ENCODE data around the gene SLC33A1.
"Not testable (repeated sequence)": the region's sequence is repeated elsewhere in the genome, so short reads cannot be mapped to it uniquely, and the experiment has no call there.

Gene SLC33A1

DNA sequence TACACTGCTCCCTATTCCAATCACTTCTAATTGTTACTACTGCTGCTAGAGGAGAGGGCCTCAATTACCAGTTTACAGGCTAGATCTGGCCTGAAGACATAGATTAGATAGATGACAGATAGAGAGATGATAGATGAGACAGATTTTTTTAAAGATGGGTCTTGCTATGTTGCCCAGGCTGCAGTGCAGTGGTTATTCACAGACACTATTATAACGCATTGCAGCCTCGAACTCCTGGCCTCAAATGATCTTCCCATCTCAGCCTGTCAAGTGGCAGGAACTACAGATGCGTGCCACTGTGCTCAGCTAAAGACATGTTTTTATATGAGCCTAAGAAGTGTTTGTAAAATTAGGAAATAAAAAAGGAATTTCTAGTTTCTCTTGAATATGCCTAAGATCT, 6.2 kb downstream of the SLC33A1 start:
- Mint-ChIP-seq H3K27me3 (no peaks in the 10 kb centered on the region), H3K27ac (no peak overlapping the region), H3K36me3 (ENCODE audit: low read depth) (peaks cover 45% of the 10 kb centered on the region), H3K9me3 (no peaks in the 10 kb centered on the region), H3K4me1 (peaks cover 69% of the 10 kb centered on the region), H3K4me3 (no peak overlapping the region)
- DNase-seq (no peak), ATAC-seq (no peak)

DNA sequence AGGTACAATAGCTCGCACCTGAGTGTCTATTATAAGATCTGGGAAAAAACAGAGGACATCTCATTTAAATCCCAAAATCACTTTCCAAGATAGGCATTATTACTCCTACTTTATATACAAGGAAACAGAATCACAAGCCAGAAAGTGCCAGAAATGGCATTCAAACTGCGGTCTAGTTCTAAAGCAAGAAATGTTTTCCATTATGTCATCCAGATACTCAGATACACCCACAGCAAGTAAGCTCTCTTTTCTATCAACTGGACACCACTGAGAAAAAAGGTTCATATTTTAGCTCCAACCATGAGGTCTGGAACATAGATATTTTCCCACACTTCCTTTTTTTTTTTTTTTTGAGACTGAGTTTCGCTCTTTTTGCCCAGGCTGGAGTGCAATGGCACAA, 8.1 kb downstream of the SLC33A1 start:
- H3K36me3 Mint-ChIP-seq (ENCODE audit: low read depth), result peaks cover 30% of the 10 kb centered on the region
- peaks cover 53% of the 10 kb centered on the region for H3K4me1 Mint-ChIP-seq
- peak overlapping the region; percentile 41 for H3K4me3 Mint-ChIP-seq
- no peaks in the 10 kb centered on the region for H3K9me3 Mint-ChIP-seq
- DNase-seq, result no peak
- no peaks in the 10 kb centered on the region for H3K27me3 Mint-ChIP-seq
- no peak overlapping the region for H3K27ac Mint-ChIP-seq
- no peak for ATAC-seq

GRCh38 chr3:155843569-155843968, 10.7 kb downstream of the SLC33A1 start:
- H3K4me3 Mint-ChIP-seq, result no peak overlapping the region
- H3K9me3 Mint-ChIP-seq, result no peaks in the 10 kb centered on the region
- no peak overlapping the region for H3K27ac Mint-ChIP-seq
- no peak for DNase-seq
- no peak for ATAC-seq
- H3K27me3 Mint-ChIP-seq, result no peaks in the 10 kb centered on the region
- H3K4me1 Mint-ChIP-seq, result peaks cover 40% of the 10 kb centered on the region
- peaks cover 20% of the 10 kb centered on the region for H3K36me3 Mint-ChIP-seq (ENCODE audit: low read depth)

DNA sequence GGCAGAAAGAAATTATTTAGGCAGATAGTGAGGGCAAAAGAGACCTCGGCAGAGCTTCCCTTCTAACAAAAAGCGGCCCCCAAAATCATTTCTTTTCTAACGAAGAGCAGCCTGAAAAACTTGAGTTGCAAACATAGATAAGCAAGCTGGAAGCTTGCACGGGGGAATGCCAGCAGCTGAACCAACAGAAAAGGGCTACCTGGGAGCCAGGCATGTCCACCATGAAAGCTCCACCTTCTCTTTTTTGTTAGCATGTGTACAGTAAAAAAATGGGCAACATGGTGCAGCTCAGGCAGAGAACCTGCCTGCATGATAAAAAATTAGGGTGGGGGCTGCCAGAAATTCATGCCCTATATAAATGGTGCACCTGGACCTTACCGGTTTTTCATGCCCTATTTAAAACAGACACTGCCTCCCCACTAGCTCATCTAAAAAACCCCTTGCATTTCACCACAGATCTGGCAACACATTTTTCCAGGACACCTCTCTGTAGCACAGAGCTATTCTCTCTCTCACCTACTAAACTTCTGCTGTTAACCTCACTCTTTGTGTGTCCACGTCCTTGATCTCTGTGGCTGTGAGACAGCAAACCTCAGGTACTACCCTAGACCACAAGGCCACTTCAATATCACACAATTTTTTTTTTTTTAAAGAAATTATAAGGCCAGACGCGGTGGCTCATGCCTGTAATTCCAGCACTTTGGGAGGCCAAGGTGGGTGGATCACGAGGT, 18.7 kb downstream of the SLC33A1 start:
- Mint-ChIP-seq H3K27ac (no peak overlapping the region), H3K9me3 (no peaks in the 10 kb centered on the region), H3K36me3 (ENCODE audit: low read depth) (peaks cover 14% of the 10 kb centered on the region), H3K4me3 (no peak overlapping the region), H3K4me1 (peaks cover 3% of the 10 kb centered on the region), H3K27me3 (no peaks in the 10 kb centered on the region)
- DNase-seq (no peak), ATAC-seq (peak; percentile 33)

GRCh38 chr3:155828490-155829098, 25.6 kb downstream of the SLC33A1 start:
- not testable (repeated sequence) for H3K4me3 Mint-ChIP-seq, ATAC-seq, H3K4me1 Mint-ChIP-seq, H3K27ac Mint-ChIP-seq, H3K27me3 Mint-ChIP-seq, H3K9me3 Mint-ChIP-seq, DNase-seq
- H3K36me3 Mint-ChIP-seq (ENCODE audit: low read depth), result peaks cover 13% of the 10 kb centered on the region

- ATAC-seq (no peak), DNase-seq (no peak)
- Mint-ChIP-seq H3K4me3 (no peak overlapping the region), H3K27ac (no peak overlapping the region), H3K36me3 (ENCODE audit: low read depth) (peaks cover 2% of the 10 kb centered on the region), H3K4me1 (no peaks in the 10 kb centered on the region), H3K27me3 (peaks cover 3% of the 10 kb centered on the region), H3K9me3 (no peaks in the 10 kb centered on the region)
Measured at GRCh38 chr3:155815030-155815545, 39.1 kb downstream of the SLC33A1 start.

DNA sequence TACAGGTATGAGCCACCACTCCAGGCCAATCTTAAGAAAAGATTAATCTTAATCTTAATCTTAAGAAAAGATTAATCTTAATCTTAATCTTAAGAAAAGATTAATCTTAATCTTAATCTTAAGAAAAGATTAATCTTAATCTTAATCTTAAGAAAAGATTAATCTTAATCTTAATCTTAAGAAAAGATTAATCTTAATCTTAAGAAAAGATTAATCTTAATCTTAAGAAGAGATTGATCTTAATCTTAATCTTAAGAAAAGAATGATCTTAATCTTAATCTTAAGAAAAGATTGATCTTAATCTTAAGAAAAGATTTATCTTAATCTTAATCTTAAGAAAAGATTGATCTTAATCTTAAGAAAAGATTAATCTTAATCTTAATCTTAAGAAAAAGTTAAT, 41.0 kb downstream of the SLC33A1 start:
- not testable (repeated sequence) for ATAC-seq; H3K4me3 Mint-ChIP-seq; H3K9me3 Mint-ChIP-seq; H3K27ac Mint-ChIP-seq; H3K36me3 Mint-ChIP-seq (ENCODE audit: low read depth); H3K27me3 Mint-ChIP-seq; DNase-seq; H3K4me1 Mint-ChIP-seq

DNA sequence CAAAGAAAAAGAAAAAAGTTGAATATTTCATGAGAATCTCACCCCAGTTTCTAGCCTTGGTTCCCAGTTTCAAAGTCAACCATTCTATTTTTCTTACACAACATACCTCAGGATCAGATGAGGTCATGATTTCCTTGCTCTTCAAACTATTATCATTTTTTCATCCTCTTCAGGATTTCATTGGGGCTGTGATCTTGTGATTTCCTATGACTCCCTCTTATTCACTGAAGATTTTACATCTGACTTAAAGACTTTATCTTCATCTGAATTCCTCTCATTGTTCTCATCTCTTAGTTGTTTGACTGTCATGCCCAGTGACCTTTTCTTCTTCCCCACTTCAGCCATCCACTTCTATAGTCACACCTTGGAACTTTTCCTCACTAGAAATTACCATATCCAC, 45.0 kb downstream of the SLC33A1 start:
- ATAC-seq, result no peak
- peaks cover 11% of the 10 kb centered on the region for H3K4me1 Mint-ChIP-seq
- no peaks in the 10 kb centered on the region for H3K9me3 Mint-ChIP-seq
- H3K27me3 Mint-ChIP-seq, result peaks cover 9% of the 10 kb centered on the region
- no peak overlapping the region for H3K4me3 Mint-ChIP-seq
- peaks cover 1% of the 10 kb centered on the region for H3K36me3 Mint-ChIP-seq (ENCODE audit: low read depth)
- DNase-seq, result no peak
- H3K27ac Mint-ChIP-seq, result no peak overlapping the region

GRCh38 chr3:155807823-155808222, 46.4 kb downstream of the SLC33A1 start:
- Mint-ChIP-seq H3K27ac (no peak overlapping the region), H3K9me3 (no peaks in the 10 kb centered on the region), H3K4me1 (peaks cover 11% of the 10 kb centered on the region), H3K27me3 (peaks cover 9% of the 10 kb centered on the region), H3K4me3 (no peak overlapping the region), H3K36me3 (ENCODE audit: low read depth) (peaks cover 4% of the 10 kb centered on the region)
- ATAC-seq, result no peak
- DNase-seq, result no peak

DNA sequence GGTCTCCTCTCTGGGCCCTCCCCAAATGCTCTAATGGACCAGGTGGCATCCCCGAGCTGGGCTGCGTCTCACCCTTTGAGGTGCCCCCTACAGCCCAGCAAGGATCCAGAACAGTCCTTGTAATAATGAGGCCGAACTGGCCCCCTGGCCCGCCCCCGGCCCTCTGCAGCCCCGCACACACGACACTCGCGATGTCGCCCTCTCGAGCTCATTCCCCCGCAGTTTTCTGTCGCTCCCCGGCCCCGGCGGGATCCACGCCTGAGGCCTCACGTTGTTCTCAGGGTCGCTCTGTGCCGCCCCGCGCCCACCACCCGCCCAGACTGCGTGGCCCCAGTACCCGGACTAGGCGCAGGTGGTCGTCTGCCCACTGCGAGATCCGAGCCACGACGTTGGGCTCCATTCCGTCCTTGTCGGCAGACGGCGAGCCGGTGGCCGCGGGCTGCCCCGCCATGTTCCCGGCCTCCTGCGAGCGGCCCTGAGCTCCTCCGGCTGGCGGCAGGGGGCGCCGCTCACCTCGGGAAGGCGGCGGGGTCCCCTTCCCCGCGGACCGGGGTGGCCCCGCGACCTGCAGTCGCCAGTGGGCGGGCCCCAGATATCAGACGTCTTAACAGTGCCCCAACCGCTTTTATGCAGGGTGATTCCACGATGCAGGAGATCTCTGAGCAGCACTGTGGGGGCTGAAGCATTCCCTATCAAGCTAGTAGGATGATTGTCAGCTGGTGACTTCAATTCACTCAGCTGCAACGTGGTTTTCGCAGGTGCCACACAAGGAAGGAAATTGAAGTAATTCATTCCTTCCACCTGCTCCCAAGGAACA, 48.2 kb downstream of the SLC33A1 start, which contains the start of gene C3orf33:
TSS of gene C3orf33 (minus strand) at position 477 of the 817 bp plus-strand sequence. CDS start at position 451, 26 bp downstream.
- peaks cover 11% of the 10 kb centered on the region for H3K4me1 Mint-ChIP-seq
- H3K4me3 Mint-ChIP-seq, result peak within 1 kb of the TSS; percentile 85
- H3K27me3 Mint-ChIP-seq, result peaks cover 9% of the 10 kb centered on the region
- ATAC-seq, result peak; percentile 97
- no peaks in the 10 kb centered on the region for H3K9me3 Mint-ChIP-seq
- DNase-seq, result peak; percentile 82
- H3K36me3 Mint-ChIP-seq (ENCODE audit: low read depth), result peaks cover 7% of the 10 kb centered on the region
- peak within 1 kb of the TSS; percentile 81 for H3K27ac Mint-ChIP-seq

- peak overlapping the region; percentile 85 for H3K4me3 Mint-ChIP-seq
- H3K27me3 Mint-ChIP-seq, result peaks cover 6% of the 10 kb centered on the region
- H3K27ac Mint-ChIP-seq, result peak overlapping the region; percentile 81
- no peak for DNase-seq
- peaks cover 11% of the 10 kb centered on the region for H3K36me3 Mint-ChIP-seq (ENCODE audit: low read depth)
- ATAC-seq, result peak; percentile 20
- H3K9me3 Mint-ChIP-seq, result no peaks in the 10 kb centered on the region
- peaks cover 11% of the 10 kb centered on the region for H3K4me1 Mint-ChIP-seq
Measured at GRCh38 chr3:155805204-155805801, 48.9 kb downstream of the SLC33A1 start.

DNA sequence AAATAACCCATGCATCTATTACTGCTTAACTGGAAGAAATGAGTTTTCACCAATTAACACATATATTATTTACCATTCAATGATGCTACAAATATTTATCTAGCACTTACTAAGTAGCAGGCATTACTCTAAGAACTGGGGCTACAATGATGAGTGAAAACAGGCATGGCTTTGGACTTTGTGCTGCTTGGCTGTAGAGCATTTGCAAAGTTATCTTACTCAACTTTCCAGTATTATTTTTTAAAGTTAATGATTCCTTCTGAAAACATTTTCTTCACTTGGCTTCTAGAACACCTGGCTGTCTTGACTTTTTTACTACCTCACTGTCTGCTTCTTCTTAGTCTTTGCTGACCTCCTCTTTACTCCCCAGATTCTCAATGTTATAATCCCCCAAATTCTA, 49.9 kb downstream of the SLC33A1 start:
- peaks cover 17% of the 10 kb centered on the region for H3K36me3 Mint-ChIP-seq (ENCODE audit: low read depth)
- H3K27me3 Mint-ChIP-seq, result peaks cover 3% of the 10 kb centered on the region
- no peak overlapping the region for H3K27ac Mint-ChIP-seq
- no peak for ATAC-seq
- peak overlapping the region; percentile 85 for H3K4me3 Mint-ChIP-seq
- peaks cover 11% of the 10 kb centered on the region for H3K4me1 Mint-ChIP-seq
- H3K9me3 Mint-ChIP-seq, result no peaks in the 10 kb centered on the region
- DNase-seq, result no peak

- peaks cover 7% of the 10 kb centered on the region for H3K9me3 Mint-ChIP-seq
- H3K27me3 Mint-ChIP-seq, result no peaks in the 10 kb centered on the region
- no peak overlapping the region for H3K27ac Mint-ChIP-seq
- DNase-seq (no peak), ATAC-seq (no peak)
- H3K4me3 Mint-ChIP-seq, result no peak overlapping the region
- H3K4me1 Mint-ChIP-seq, result no peaks in the 10 kb centered on the region
- H3K36me3 Mint-ChIP-seq (ENCODE audit: low read depth), result peaks cover 35% of the 10 kb centered on the region
Measured at GRCh38 chr3:155792532-155792931, 61.7 kb downstream of the SLC33A1 start.

DNA sequence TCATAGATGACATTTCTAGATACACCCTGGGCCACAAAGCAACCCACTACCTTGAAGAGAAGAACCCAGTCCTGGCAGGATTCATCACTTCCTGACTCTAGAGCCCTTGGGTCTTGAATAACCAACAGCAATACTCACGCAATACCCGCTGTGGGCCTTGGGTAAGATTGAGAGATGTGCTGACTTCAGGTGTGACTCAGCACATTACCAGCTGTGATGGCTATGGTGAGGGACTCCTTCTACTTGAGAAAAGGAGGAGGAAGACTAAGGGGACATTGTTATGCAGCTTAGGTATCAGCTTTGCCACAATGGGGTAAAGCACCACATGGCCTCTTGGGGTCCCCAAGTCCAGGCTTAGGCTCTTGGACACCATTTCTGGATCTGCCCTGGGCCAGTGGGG, 63.0 kb downstream of the SLC33A1 start:
- DNase-seq (no peak), ATAC-seq (no peak)
- Mint-ChIP-seq H3K4me1 (no peaks in the 10 kb centered on the region), H3K27ac (no peak overlapping the region), H3K36me3 (ENCODE audit: low read depth) (peaks cover 24% of the 10 kb centered on the region), H3K4me3 (no peak overlapping the region), H3K27me3 (no peaks in the 10 kb centered on the region), H3K9me3 (peaks cover 7% of the 10 kb centered on the region)

Data from activated naive CD8-positive, alpha-beta T cell treated with anti-CD3 and anti-CD28 coated beads, Interleukin-2, amount 50 U/mL, for 24 hours (primary cell).